ENCODE data around the gene SCNN1A. TPM values are rescaled to one million over a fixed set of nuclear protein-coding genes. Genes with fewer than 3 reads are reported as not detected.

SCNN1A gene
- total and polyA plus RNA-seq, 2 experiments from 2014 or later, result 21.7 to 28.4 TPM

GRCh38 chr12:6341417-6342139, 33.8 kb downstream of the SCNN1A start, which contains the start of gene TNFRSF1A:
TSS of gene TNFRSF1A (minus strand) at chr12:6342076. CDS start at chr12:6341814, 262 bp downstream.
- Histone ChIP-seq H3K9me2 (replicated peaks; ENCODE audit: insufficient read depth) (no peaks in the 10 kb centered on the region), H3K79me2 (peaks cover 58% of the 10 kb centered on the region), H3K4me1 (ENCODE audit: insufficient read depth) (peaks cover 53% of the 10 kb centered on the region), H2AFZ (peak within 1 kb of the TSS; percentile 16), H4K20me1 (ENCODE audit: insufficient read depth, poor library complexity, severe bottlenecking) (peaks cover 13% of the 10 kb centered on the region), H3K27me3 (no peaks in the 10 kb centered on the region), H3K9me3 (ENCODE audit: low read depth) (no peaks in the 10 kb centered on the region), H3K4me2 (peak within 1 kb of the TSS; percentile 82), H3K36me3 (replicated peaks; ENCODE audit: insufficient read depth, low read depth) (no peaks in the 10 kb centered on the region), H3K4me3 (peak within 1 kb of the TSS; percentile 83), H3K27ac (peak within 1 kb of the TSS; percentile 99)
- no peak for TF ChIP-seq EZH2 (IDR thresholded peaks at IDR 0.05; ENCODE audit: borderline replicate concordance)
- TF ChIP-seq EZH2phosphoT487 (IDR thresholded peaks at IDR 0.05; ENCODE audit: low read depth, severe bottlenecking, unreplicated experiment), result no peak
- no peak for TF ChIP-seq CTCF (IDR thresholded peaks at IDR 0.05; ENCODE audit: poor library complexity)
- 2% methylated on average over 21 of the region's 21 CpGs for WGBS (ENCODE audit: low lambda C conversion rate, missing lambda C conversion rate)
- peak; percentile 88 for DNase-seq (ENCODE audit: low spot score)

GRCh38 chr12:6340745-6341416, 34.5 kb downstream of the SCNN1A start:
- WGBS (ENCODE audit: low lambda C conversion rate, missing lambda C conversion rate), result 4% methylated on average over 14 of the region's 15 CpGs
- no peak for TF ChIP-seq EZH2 (IDR thresholded peaks at IDR 0.05; ENCODE audit: borderline replicate concordance)
- no peak for TF ChIP-seq CTCF (IDR thresholded peaks at IDR 0.05; ENCODE audit: poor library complexity)
- TF ChIP-seq EZH2phosphoT487 (IDR thresholded peaks at IDR 0.05; ENCODE audit: low read depth, severe bottlenecking, unreplicated experiment), result no peak
- H3K79me2 ChIP-seq, result peaks cover 58% of the 10 kb centered on the region

GRCh38 chr12:6340032-6340638, 35.2 kb downstream of the SCNN1A start:
- H3K4me2 ChIP-seq, result peak overlapping the region; percentile 82
- no peaks in the 10 kb centered on the region for H3K9me2 ChIP-seq (replicated peaks; ENCODE audit: insufficient read depth)
- DNase-seq (ENCODE audit: low spot score), result no peak
- no peaks in the 10 kb centered on the region for H3K36me3 ChIP-seq (replicated peaks; ENCODE audit: insufficient read depth, low read depth)
- peaks cover 56% of the 10 kb centered on the region for H3K4me1 ChIP-seq (ENCODE audit: insufficient read depth)
- H3K79me2 ChIP-seq, result peaks cover 58% of the 10 kb centered on the region
- H2AFZ ChIP-seq, result no peak overlapping the region
- no peaks in the 10 kb centered on the region for H3K27me3 ChIP-seq
- TF ChIP-seq EZH2phosphoT487 (IDR thresholded peaks at IDR 0.05; ENCODE audit: low read depth, severe bottlenecking, unreplicated experiment) (no peak), EZH2 (IDR thresholded peaks at IDR 0.05; ENCODE audit: borderline replicate concordance) (no peak), CTCF (IDR thresholded peaks at IDR 0.05; ENCODE audit: poor library complexity) (no peak)
- H3K27ac ChIP-seq, result peak overlapping the region; percentile 99
- H3K9me3 ChIP-seq (ENCODE audit: low read depth), result no peaks in the 10 kb centered on the region
- 10% methylated on average over 7 of the region's 9 CpGs for WGBS (ENCODE audit: low lambda C conversion rate, missing lambda C conversion rate)
- H3K4me3 ChIP-seq, result peak overlapping the region; percentile 83
- peaks cover 13% of the 10 kb centered on the region for H4K20me1 ChIP-seq (ENCODE audit: insufficient read depth, poor library complexity, severe bottlenecking)

More at GRCh38 chr12:6340745-6341416, 34.5 kb downstream of the SCNN1A start:
- H3K4me1 ChIP-seq (ENCODE audit: insufficient read depth), result peaks cover 52% of the 10 kb centered on the region
- no peaks in the 10 kb centered on the region for H3K9me3 ChIP-seq (ENCODE audit: low read depth)
- H3K36me3 ChIP-seq (replicated peaks; ENCODE audit: insufficient read depth, low read depth), result no peaks in the 10 kb centered on the region
- H3K4me2 ChIP-seq, result peak overlapping the region; percentile 82
- no peak overlapping the region for H2AFZ ChIP-seq
- no peaks in the 10 kb centered on the region for H3K27me3 ChIP-seq
- peaks cover 13% of the 10 kb centered on the region for H4K20me1 ChIP-seq (ENCODE audit: insufficient read depth, poor library complexity, severe bottlenecking)
- peak overlapping the region; percentile 83 for H3K4me3 ChIP-seq
- H3K9me2 ChIP-seq (replicated peaks; ENCODE audit: insufficient read depth), result no peaks in the 10 kb centered on the region
- peak overlapping the region; percentile 99 for H3K27ac ChIP-seq
- no peak for DNase-seq (ENCODE audit: low spot score)
